DOHH2 (cell line): ENCODE measurements around the gene ZNF398.

Experiments
- H3F3A ChIP-seq: fragments of 200-600 bp; sonication (generic), shearing (Covaris generic); 2 replicates; pipeline ENCODE4 v1.6.0; 2016; ENCODE audit warnings: antibody characterized with exemption, mild to moderate bottlenecking; ENCODE audit not compliant: control insufficient read depth, insufficient read depth
- H3K27ac ChIP-seq: fragments of 200-600 bp; sonication (generic); 2 replicates; pipeline ENCODE4 v1.5.1; 2014; ENCODE audit warnings: low read depth, mild to moderate bottlenecking, low read length, moderate library complexity
- H3K27me3 ChIP-seq: fragments of 200-600 bp; sonication (generic); 2 replicates; pipeline ENCODE4 v1.6.1; 2014; ENCODE audit warnings: mild to moderate bottlenecking, low read length, mixed read lengths; ENCODE audit not compliant: control insufficient read depth
- H3K36me3 ChIP-seq: fragments of 200-600 bp; sonication (generic); 2 replicates; pipeline ENCODE4 v1.6.1; 2014; ENCODE audit warnings: mild to moderate bottlenecking, low read length, moderate library complexity, mixed read lengths; ENCODE audit not compliant: control insufficient read depth
- H3K4me1 ChIP-seq: fragments of 200-600 bp; sonication (generic); 2 replicates; pipeline ENCODE4 v1.6.1; 2014; ENCODE audit warnings: mild to moderate bottlenecking, low read length, mixed read lengths; ENCODE audit not compliant: control insufficient read depth
- H3K4me2 ChIP-seq: fragments of 200-600 bp; sonication (generic); 2 replicates; pipeline ENCODE4 v1.6.0; 2014; ENCODE audit warnings: mild to moderate bottlenecking, low read length, moderate library complexity
- H3K4me3 ChIP-seq: fragments of 200-600 bp; sonication (generic); 2 replicates; pipeline ENCODE4 v1.5.1; 2014; ENCODE audit warnings: mild to moderate bottlenecking, low read length, mixed read lengths
- H3K79me2 ChIP-seq: fragments of 200-600 bp; sonication (generic); 2 replicates; pipeline ENCODE4 v1.6.1; 2014; ENCODE audit warnings: mild to moderate bottlenecking, low read length, mixed read lengths; ENCODE audit not compliant: control insufficient read depth
- H3K9me2 ChIP-seq: fragments of 200-600 bp; sonication (generic); replicated peaks from 2 replicates; pipeline ENCODE4 v1.6.1; 2014; ENCODE audit warnings: mild to moderate bottlenecking, low read length, mixed read lengths; ENCODE audit not compliant: control insufficient read depth
- H3K9me3 ChIP-seq: fragments of 200-600 bp; sonication (generic); 2 replicates; pipeline ENCODE4 v1.6.1; 2014; ENCODE audit warnings: antibody characterized with exemption, low read length, mixed read lengths; ENCODE audit not compliant: control insufficient read depth, insufficient read depth
- H4K20me1 ChIP-seq: fragments of 200-600 bp; sonication (generic); 2 replicates; pipeline ENCODE4 v1.6.0; 2014; ENCODE audit warnings: low read depth, mild to moderate bottlenecking, antibody characterized with exemption, low read length, moderate library complexity; ENCODE audit not compliant: control insufficient read depth, insufficient read depth
- CTCF ChIP-seq: fragments of 200-600 bp; sonication (generic); IDR thresholded peaks from one replicate; pipeline ENCODE4 v1.5.1; 2014; ENCODE audit warnings: antibody characterized with exemption, mild to moderate bottlenecking, low read depth, low read length; ENCODE audit not compliant: poor library complexity, severe bottlenecking
- EZH2phosphoT487 ChIP-seq: fragments of 200-600 bp; sonication (generic); IDR thresholded peaks from 2 replicates; pipeline ENCODE4 v1.6.1; 2017; ENCODE audit warnings: borderline replicate concordance, mild to moderate bottlenecking, antibody characterized with exemption, low read length, moderate library complexity, mixed read lengths

The ZNF398 gene

DNA sequence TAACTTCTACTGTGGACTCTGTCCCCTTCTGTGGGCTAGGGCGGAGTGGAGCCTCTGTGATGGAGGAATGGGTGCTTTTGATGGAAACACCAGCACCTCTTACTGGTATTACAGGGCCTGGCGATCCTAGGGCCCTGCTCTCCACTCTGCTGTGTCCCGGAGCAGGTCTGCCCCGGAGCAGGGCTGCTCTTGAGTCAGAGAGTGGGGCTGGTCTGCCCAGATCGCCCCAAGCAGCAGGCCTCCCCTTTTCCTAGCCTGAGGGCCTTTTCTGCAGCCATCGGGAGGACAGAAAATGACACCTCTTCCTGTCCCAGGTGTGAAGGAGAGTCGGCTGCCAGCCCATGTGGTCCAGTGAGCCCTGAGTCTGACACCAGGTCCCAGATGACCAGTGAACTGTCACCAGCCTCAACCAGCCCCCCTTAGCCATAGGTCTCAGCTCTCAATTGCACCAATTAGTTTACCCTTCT lies 49.5 kb downstream of the ZNF398 start:
- peaks cover 7% of the 10 kb centered on the region for H3F3A ChIP-seq
- TF ChIP-seq CTCF (no peak), EZH2phosphoT487 (no peak)
- peaks cover 45% of the 10 kb centered on the region for H3K36me3 ChIP-seq
- no peaks in the 10 kb centered on the region for H4K20me1 ChIP-seq
- no peaks in the 10 kb centered on the region for H3K9me3 ChIP-seq
- peak overlapping the region; percentile 93 for H3K4me3 ChIP-seq
- peaks cover 63% of the 10 kb centered on the region for H3K79me2 ChIP-seq
- peaks cover 20% of the 10 kb centered on the region for H3K4me1 ChIP-seq
- peak overlapping the region; percentile 16; the same call in 1 of the 2 replicates for H3K27ac ChIP-seq
- no peaks in the 10 kb centered on the region for H3K9me2 ChIP-seq
- no peaks in the 10 kb centered on the region for H3K27me3 ChIP-seq
- peak overlapping the region; percentile 82 for H3K4me2 ChIP-seq

DNA sequence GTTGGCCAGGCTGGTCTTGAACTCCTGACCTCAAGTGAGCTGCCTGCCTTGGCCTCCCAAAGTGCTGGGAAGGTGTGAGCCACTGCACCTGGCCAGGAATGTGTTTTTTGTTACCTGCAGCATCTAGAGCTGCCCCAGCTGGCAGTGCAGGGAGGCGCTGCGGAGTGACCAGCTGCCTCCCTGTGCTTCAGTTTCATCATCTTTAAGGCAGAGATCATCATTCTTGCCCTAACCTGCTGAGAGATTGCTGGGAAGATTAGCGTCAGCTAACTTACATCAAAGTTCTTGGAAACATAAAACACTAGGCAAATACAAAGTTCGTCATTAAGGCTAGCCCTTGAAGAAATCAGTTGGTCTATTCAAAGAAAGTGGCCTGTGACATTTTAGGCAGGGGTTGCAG lies 50.4 kb downstream of the ZNF398 start:
- Histone ChIP-seq H3K36me3 (peaks cover 51% of the 10 kb centered on the region), H4K20me1 (no peaks in the 10 kb centered on the region), H3F3A (peaks cover 6% of the 10 kb centered on the region), H3K4me3 (no peak overlapping the region), H3K27ac (no peak overlapping the region), H3K27me3 (no peaks in the 10 kb centered on the region), H3K79me2 (peaks cover 67% of the 10 kb centered on the region), H3K9me3 (no peaks in the 10 kb centered on the region), H3K4me2 (0 out of 2 replicates have a peak overlapping the region, but pooled peaks have one; percentile 82), H3K4me1 (peaks cover 19% of the 10 kb centered on the region), H3K9me2 (no peaks in the 10 kb centered on the region)
- TF ChIP-seq EZH2phosphoT487 (no peak), CTCF (no peak)

DNA sequence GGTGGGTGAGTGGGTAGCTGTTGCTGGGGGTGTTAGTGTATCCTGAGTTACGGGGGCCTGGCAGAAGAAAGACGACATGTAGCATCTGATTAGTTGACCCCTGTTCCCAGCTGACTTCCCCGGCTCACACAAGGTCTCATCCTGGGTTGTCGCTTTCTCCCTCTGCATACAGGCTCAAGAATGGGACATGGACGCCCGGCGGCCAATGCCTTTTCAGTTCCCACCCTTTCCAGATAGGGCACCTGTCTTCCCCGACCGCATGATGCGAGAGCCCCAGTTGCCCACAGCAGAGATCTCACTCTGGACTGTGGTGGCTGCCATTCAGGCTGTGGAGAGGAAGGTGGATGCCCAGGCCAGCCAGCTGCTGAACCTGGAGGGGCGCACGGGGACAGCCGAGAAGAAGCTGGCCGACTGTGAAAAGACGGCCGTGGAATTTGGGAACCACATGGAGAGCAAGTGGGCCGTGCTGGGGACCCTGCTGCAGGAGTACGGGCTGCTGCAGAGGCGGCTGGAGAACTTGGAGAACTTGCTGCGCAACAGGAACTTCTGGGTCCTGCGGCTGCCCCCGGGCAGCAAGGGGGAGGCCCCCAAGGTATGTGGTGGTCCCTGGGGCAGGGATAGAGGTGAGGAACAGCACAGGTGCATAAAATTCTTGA lies 51.0 kb downstream of the ZNF398 start:
- Histone ChIP-seq H3K79me2 (peaks cover 73% of the 10 kb centered on the region), H3K4me2 (no peak overlapping the region)

More for the DNA sequence above, 51.0 kb downstream of the ZNF398 start:
- Histone ChIP-seq H3K36me3 (peaks cover 57% of the 10 kb centered on the region), H4K20me1 (no peaks in the 10 kb centered on the region), H3K9me2 (no peaks in the 10 kb centered on the region), H3K27me3 (no peaks in the 10 kb centered on the region), H3K27ac (no peak overlapping the region), H3K4me1 (peaks cover 19% of the 10 kb centered on the region), H3K9me3 (no peaks in the 10 kb centered on the region), H3K4me3 (no peak overlapping the region), H3F3A (peaks cover under 1% of the 10 kb centered on the region; the same call in 1 of the 2 replicates)
- TF ChIP-seq CTCF (no peak), EZH2phosphoT487 (no peak)
